GM12892 (cell line): ENCODE measurements around the gene SHISA6.

Source experiments
- POLR2A ChIP-seq: IDR thresholded peaks from 2 replicates; pipeline ENCODE4 v1.6.1; 2011; ENCODE audit warnings: low read depth, low read length, control low read depth
- POLR2AphosphoS5 ChIP-seq: IDR thresholded peaks from 2 replicates; pipeline ENCODE4 v1.6.1; 2011; ENCODE audit warnings: low read depth, low read length, control low read depth
- TAF1 ChIP-seq: IDR thresholded peaks from 2 replicates; pipeline ENCODE4 v1.6.1; 2011; ENCODE audit warnings: low read depth, mild to moderate bottlenecking, control low read depth, low read length, borderline replicate concordance

- TF ChIP-seq POLR2A: no peak
- TF ChIP-seq POLR2AphosphoS5: no peak
- no peak for TF ChIP-seq TAF1
These were observed 115.4 kb downstream of the SHISA6 start for GRCh38 chr17:11356371-11356770.
